HG02943 (cell line): ENCODE results near the gene HES1.
"Not testable (repeated sequence)": the region's sequence is repeated elsewhere in the genome, so short reads cannot be mapped to it uniquely, and the experiment has no call there.

Experiments used
- ATAC-seq: cut with Tn5 transposase; IDR thresholded peaks from one replicate; pipeline ENCODE4 v1.9.1; 2021; ENCODE audit warnings: mild to moderate bottlenecking, low read depth, moderate library complexity; ENCODE audit not compliant: unreplicated experiment

Gene HES1

GRCh38 chr3:194135806-194136518 is at the start of gene HES1:
TSS of gene HES1 (plus strand) at chr3:194136148. CDS start at chr3:194136381, 233 bp downstream.
- ATAC-seq: no peak

GRCh38 chr3:194086388-194087075 is 49.4 kb upstream of the HES1 start:
- ATAC-seq: no peak

- no peak for ATAC-seq
These were observed 48.7 kb upstream of the HES1 start for GRCh38 chr3:194087280-194087679.

GRCh38 chr3:194087995-194088855 is 47.7 kb upstream of the HES1 start:
- no peak for ATAC-seq

GRCh38 chr3:194089357-194090177 is 46.4 kb upstream of the HES1 start:
- no peak for ATAC-seq

- ATAC-seq: not testable (repeated sequence)
These were observed 45.8 kb upstream of the HES1 start for GRCh38 chr3:194090178-194090555.

GRCh38 chr3:194090716-194091115 is 45.2 kb upstream of the HES1 start:
- no peak for ATAC-seq

GRCh38 chr3:194091141-194091540 is 44.8 kb upstream of the HES1 start:
- no peak for ATAC-seq

GRCh38 chr3:194091897-194092296 is 44.1 kb upstream of the HES1 start:
- not testable (repeated sequence) for ATAC-seq

GRCh38 chr3:194092881-194093301 is 43.1 kb upstream of the HES1 start:
- ATAC-seq: no peak

- no peak for ATAC-seq
These were observed 42.1 kb upstream of the HES1 start for GRCh38 chr3:194093842-194094241.

GRCh38 chr3:194095464-194095863 is 40.5 kb upstream of the HES1 start:
- no peak for ATAC-seq

GRCh38 chr3:194095902-194096301 is 40.0 kb upstream of the HES1 start:
- ATAC-seq: no peak

GRCh38 chr3:194097141-194097882 is 38.6 kb upstream of the HES1 start:
- no peak for ATAC-seq

- no peak for ATAC-seq
These were observed 37.7 kb upstream of the HES1 start for GRCh38 chr3:194098081-194098842.

GRCh38 chr3:194098843-194099183 is 37.1 kb upstream of the HES1 start:
- no peak for ATAC-seq

GRCh38 chr3:194099215-194099614 is 36.7 kb upstream of the HES1 start:
- no peak for ATAC-seq

- peak; percentile 72 for ATAC-seq
These were observed 35.0 kb upstream of the HES1 start for GRCh38 chr3:194100856-194101390.
